DOHH2 (cell line): ENCODE results near the gene CUL9.

Source experiments
- H3F3A ChIP-seq: fragments of 200-600 bp; sonication (generic), shearing (Covaris generic); 2 replicates; pipeline ENCODE4 v1.6.0; 2016; ENCODE audit warnings: antibody characterized with exemption, mild to moderate bottlenecking; ENCODE audit not compliant: control insufficient read depth, insufficient read depth
- H3K27ac ChIP-seq: fragments of 200-600 bp; sonication (generic); 2 replicates; pipeline ENCODE4 v1.5.1; 2014; ENCODE audit warnings: low read depth, mild to moderate bottlenecking, low read length, moderate library complexity
- H3K27me3 ChIP-seq: fragments of 200-600 bp; sonication (generic); 2 replicates; pipeline ENCODE4 v1.6.1; 2014; ENCODE audit warnings: mild to moderate bottlenecking, low read length, mixed read lengths; ENCODE audit not compliant: control insufficient read depth
- H3K36me3 ChIP-seq: fragments of 200-600 bp; sonication (generic); 2 replicates; pipeline ENCODE4 v1.6.1; 2014; ENCODE audit warnings: mild to moderate bottlenecking, low read length, moderate library complexity, mixed read lengths; ENCODE audit not compliant: control insufficient read depth
- H3K4me1 ChIP-seq: fragments of 200-600 bp; sonication (generic); 2 replicates; pipeline ENCODE4 v1.6.1; 2014; ENCODE audit warnings: mild to moderate bottlenecking, low read length, mixed read lengths; ENCODE audit not compliant: control insufficient read depth
- H3K4me2 ChIP-seq: fragments of 200-600 bp; sonication (generic); 2 replicates; pipeline ENCODE4 v1.6.0; 2014; ENCODE audit warnings: mild to moderate bottlenecking, low read length, moderate library complexity
- H3K4me3 ChIP-seq: fragments of 200-600 bp; sonication (generic); 2 replicates; pipeline ENCODE4 v1.5.1; 2014; ENCODE audit warnings: mild to moderate bottlenecking, low read length, mixed read lengths
- H3K79me2 ChIP-seq: fragments of 200-600 bp; sonication (generic); 2 replicates; pipeline ENCODE4 v1.6.1; 2014; ENCODE audit warnings: mild to moderate bottlenecking, low read length, mixed read lengths; ENCODE audit not compliant: control insufficient read depth
- H3K9me2 ChIP-seq: fragments of 200-600 bp; sonication (generic); replicated peaks from 2 replicates; pipeline ENCODE4 v1.6.1; 2014; ENCODE audit warnings: mild to moderate bottlenecking, low read length, mixed read lengths; ENCODE audit not compliant: control insufficient read depth
- H3K9me3 ChIP-seq: fragments of 200-600 bp; sonication (generic); 2 replicates; pipeline ENCODE4 v1.6.1; 2014; ENCODE audit warnings: antibody characterized with exemption, low read length, mixed read lengths; ENCODE audit not compliant: control insufficient read depth, insufficient read depth
- H4K20me1 ChIP-seq: fragments of 200-600 bp; sonication (generic); 2 replicates; pipeline ENCODE4 v1.6.0; 2014; ENCODE audit warnings: low read depth, mild to moderate bottlenecking, antibody characterized with exemption, low read length, moderate library complexity; ENCODE audit not compliant: control insufficient read depth, insufficient read depth
- EZH2phosphoT487 ChIP-seq: fragments of 200-600 bp; sonication (generic); IDR thresholded peaks from 2 replicates; pipeline ENCODE4 v1.6.1; 2017; ENCODE audit warnings: borderline replicate concordance, mild to moderate bottlenecking, antibody characterized with exemption, low read length, moderate library complexity, mixed read lengths
- TF ChIP-seq, protein P1 (sequence below): fragments of 200-600 bp; sonication (generic); IDR thresholded peaks from one replicate; pipeline ENCODE4 v1.5.1; 2014; ENCODE audit warnings: antibody characterized with exemption, mild to moderate bottlenecking, low read depth, low read length; ENCODE audit not compliant: poor library complexity, severe bottlenecking

The CUL9 gene

DNA sequence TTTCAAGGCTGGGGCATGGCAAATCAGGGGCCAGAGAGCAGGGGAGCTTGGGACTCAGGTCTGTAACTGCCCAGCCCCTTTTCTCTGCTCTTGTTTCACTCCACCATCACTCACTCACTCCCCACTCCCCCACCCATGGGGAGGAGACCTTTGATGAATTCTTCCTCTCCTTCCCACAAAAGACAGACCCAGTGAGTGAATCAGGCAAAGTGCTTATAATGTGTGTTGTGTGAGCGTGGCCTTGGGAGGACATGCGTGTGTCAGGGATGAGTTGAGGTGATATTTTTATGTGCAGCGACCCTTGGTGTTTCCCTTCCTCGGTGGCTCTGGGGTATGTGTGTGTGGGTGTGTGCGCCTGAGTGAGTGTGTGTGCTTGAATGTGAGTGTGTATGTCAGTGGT is 1.0 kb upstream of the CUL9 start:
- Histone ChIP-seq H3K4me3 (no peak overlapping the region), H4K20me1 (no peaks in the 10 kb centered on the region), H3K9me2 (no peaks in the 10 kb centered on the region), H3K27ac (peak overlapping the region; percentile 32; the same call in 1 of the 2 replicates), H3K27me3 (no peaks in the 10 kb centered on the region), H3F3A (peaks cover 15% of the 10 kb centered on the region), H3K4me2 (peak overlapping the region; percentile 91), H3K79me2 (peaks cover 29% of the 10 kb centered on the region), H3K9me3 (no peaks in the 10 kb centered on the region), H3K4me1 (peaks cover 21% of the 10 kb centered on the region), H3K36me3 (peaks cover 56% of the 10 kb centered on the region)
- TF ChIP-seq, protein P1, sequence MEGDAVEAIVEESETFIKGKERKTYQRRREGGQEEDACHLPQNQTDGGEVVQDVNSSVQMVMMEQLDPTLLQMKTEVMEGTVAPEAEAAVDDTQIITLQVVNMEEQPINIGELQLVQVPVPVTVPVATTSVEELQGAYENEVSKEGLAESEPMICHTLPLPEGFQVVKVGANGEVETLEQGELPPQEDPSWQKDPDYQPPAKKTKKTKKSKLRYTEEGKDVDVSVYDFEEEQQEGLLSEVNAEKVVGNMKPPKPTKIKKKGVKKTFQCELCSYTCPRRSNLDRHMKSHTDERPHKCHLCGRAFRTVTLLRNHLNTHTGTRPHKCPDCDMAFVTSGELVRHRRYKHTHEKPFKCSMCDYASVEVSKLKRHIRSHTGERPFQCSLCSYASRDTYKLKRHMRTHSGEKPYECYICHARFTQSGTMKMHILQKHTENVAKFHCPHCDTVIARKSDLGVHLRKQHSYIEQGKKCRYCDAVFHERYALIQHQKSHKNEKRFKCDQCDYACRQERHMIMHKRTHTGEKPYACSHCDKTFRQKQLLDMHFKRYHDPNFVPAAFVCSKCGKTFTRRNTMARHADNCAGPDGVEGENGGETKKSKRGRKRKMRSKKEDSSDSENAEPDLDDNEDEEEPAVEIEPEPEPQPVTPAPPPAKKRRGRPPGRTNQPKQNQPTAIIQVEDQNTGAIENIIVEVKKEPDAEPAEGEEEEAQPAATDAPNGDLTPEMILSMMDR = no peak
- TF ChIP-seq EZH2phosphoT487 = no peak

DNA sequence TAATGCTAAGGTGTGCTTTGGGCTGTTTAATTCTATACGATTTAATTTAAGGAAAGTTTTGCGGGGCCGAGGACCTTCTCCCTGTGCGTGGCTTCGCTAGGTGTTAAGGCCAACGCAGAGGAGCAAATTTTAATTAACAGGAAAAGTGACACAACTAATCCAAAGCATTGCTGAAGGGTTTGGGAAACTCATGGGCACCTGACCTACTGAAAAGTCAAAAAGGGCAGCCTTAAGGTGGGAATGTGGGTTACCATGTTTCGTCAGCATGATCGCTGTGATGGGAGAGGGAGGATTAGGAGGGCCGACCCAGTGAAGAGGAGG is 415 bp upstream of the CUL9 start:
- Histone ChIP-seq H3K4me1 (peaks cover 21% of the 10 kb centered on the region), H3K27ac (peak overlapping the region; percentile 30), H3F3A (peaks cover 15% of the 10 kb centered on the region), H3K36me3 (peaks cover 56% of the 10 kb centered on the region), H3K4me2 (peak overlapping the region; percentile 91), H3K9me3 (no peaks in the 10 kb centered on the region), H4K20me1 (no peaks in the 10 kb centered on the region), H3K27me3 (no peaks in the 10 kb centered on the region), H3K79me2 (peaks cover 23% of the 10 kb centered on the region), H3K4me3 (peak overlapping the region; percentile 75), H3K9me2 (no peaks in the 10 kb centered on the region)
- TF ChIP-seq, protein P1 = no peak
- no peak for TF ChIP-seq EZH2phosphoT487

DNA sequence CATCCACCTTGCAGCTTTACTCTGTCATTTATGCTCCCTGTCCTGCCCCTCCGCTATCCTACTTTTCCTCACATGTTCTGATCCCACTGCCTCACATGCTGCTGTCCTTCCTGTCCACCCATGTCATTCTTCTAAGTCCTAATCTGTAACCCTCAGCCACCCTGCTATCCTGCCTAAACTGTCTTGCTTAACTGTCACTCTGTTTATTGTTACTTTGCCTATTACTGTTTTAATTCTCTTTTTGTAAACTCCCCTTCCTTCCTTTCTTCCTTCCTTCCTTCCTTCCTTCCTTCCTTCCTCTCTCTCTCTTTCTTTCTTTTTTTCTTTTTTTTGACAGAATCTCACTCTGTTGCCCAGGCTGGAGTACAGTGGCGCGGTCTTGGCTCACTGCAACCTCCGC is 1.4 kb downstream of the CUL9 start:
- Histone ChIP-seq H3K36me3 (peaks cover 60% of the 10 kb centered on the region), H3K4me3 (peak overlapping the region; percentile 75), H3F3A (peaks cover 15% of the 10 kb centered on the region), H3K79me2 (peaks cover 20% of the 10 kb centered on the region), H4K20me1 (no peaks in the 10 kb centered on the region), H3K9me3 (no peaks in the 10 kb centered on the region), H3K27ac (no peak overlapping the region), H3K4me2 (peak overlapping the region; percentile 91), H3K27me3 (no peaks in the 10 kb centered on the region), H3K9me2 (no peaks in the 10 kb centered on the region), H3K4me1 (peaks cover 21% of the 10 kb centered on the region)
- no peak for TF ChIP-seq EZH2phosphoT487
- TF ChIP-seq, protein P1 = no peak
